Measurements from ENCODE around the gene YWHAH. TPM values are rescaled to one million over a fixed set of nuclear protein-coding genes. Genes with fewer than 3 reads are reported as not detected.

Gene YWHAH
- total RNA-seq, 4 donors from 2014 or later: 58.8 to 76.9 (median 75.2) TPM

DNA sequence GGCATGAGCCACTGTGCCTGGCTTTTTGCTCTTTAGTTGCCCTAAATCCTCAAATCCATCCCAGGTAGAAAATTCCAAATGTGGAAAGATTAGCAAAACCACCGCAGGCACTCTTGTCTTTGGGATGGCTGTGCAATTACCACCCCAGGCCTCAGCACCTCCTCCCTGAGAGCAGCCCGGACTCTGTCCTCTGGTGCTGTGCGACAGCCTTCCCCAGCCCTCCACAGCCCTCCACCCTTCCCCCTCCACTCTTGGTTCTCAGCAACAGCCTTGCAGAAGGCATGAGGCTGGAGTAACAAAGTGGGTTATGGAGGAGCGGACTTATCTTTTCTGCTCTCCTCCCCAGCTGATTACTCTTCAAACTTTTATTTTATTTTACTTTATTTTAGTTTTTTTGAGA, 44.7 kb upstream of the YWHAH start:
- no peak for DNase-seq
- Histone ChIP-seq H3K4me3 (no peak overlapping the region), H3K36me3 (peaks cover 0 to 63% (median 0%) of the 10 kb centered on the region in 3 donors), H3K27ac (no peak overlapping the region), H3K9me3 (no peaks in the 10 kb centered on the region), H3K4me1 (no peaks in the 10 kb centered on the region), H3K27me3 (no peaks in the 10 kb centered on the region)
- TF ChIP-seq POLR2A (IDR thresholded peaks at IDR 0.05) (no peak), CTCF (IDR thresholded peaks at IDR 0.05) (no peak)

- H3K9me3 ChIP-seq: no peaks in the 10 kb centered on the region
- H3K27me3 ChIP-seq: no peaks in the 10 kb centered on the region
- no peak overlapping the region for H3K27ac ChIP-seq
- DNase-seq: no peak
- H3K36me3 ChIP-seq: peaks cover 0 to 63% (median 0%) of the 10 kb centered on the region in 3 donors
- no peaks in the 10 kb centered on the region for H3K4me1 ChIP-seq
- no peak for TF ChIP-seq CTCF (IDR thresholded peaks at IDR 0.05)
- no peak for TF ChIP-seq POLR2A (IDR thresholded peaks at IDR 0.05)
- H3K4me3 ChIP-seq: no peak overlapping the region
Observed at GRCh38 chr22:31901388-31902137, 42.8 kb upstream of the YWHAH start.

DNA sequence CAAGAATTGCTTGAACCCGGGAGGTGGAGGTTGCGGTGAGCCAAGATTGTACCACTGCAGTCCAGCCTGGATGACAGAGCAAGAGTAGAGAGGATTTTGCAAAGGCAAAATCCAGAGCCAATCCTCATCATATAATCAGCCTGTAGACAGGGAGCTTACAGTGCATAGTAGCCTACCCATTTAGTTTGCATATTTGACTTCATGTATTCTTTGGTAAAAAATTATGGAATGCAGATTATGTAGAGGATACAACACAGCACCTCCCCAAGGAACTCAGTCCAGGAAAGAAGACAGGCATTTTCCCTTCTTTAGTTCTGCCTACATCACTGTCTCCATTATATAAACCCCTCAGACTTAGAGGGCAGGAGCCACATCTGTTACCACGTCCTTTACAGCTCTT, 39.7 kb upstream of the YWHAH start:
- no peaks in the 10 kb centered on the region for H3K4me1 ChIP-seq
- no peaks in the 10 kb centered on the region for H3K27me3 ChIP-seq
- no peak overlapping the region for H3K27ac ChIP-seq
- H3K9me3 ChIP-seq: no peaks in the 10 kb centered on the region
- no peak overlapping the region for H3K4me3 ChIP-seq
- no peak for DNase-seq
- H3K36me3 ChIP-seq: peaks cover 0 to 56% (median 0%) of the 10 kb centered on the region in 3 donors
- TF ChIP-seq CTCF (IDR thresholded peaks at IDR 0.05) (no peak), POLR2A (IDR thresholded peaks at IDR 0.05) (no peak)

- H3K27ac ChIP-seq: no peak overlapping the region
- H3K27me3 ChIP-seq: no peaks in the 10 kb centered on the region
- no peak for TF ChIP-seq POLR2A (IDR thresholded peaks at IDR 0.05)
- H3K4me1 ChIP-seq: no peaks in the 10 kb centered on the region
- H3K36me3 ChIP-seq: peaks cover 0 to 56% (median 0%) of the 10 kb centered on the region in 3 donors
- no peak for DNase-seq
- no peaks in the 10 kb centered on the region for H3K9me3 ChIP-seq
- H3K4me3 ChIP-seq: no peak overlapping the region
Observed at GRCh38 chr22:31905356-31905755, 39.0 kb upstream of the YWHAH start.

- Histone ChIP-seq H3K27me3 (no peaks in the 10 kb centered on the region), H3K36me3 (peaks cover 0 to 60% (median 0%) of the 10 kb centered on the region in 3 donors), H3K9me3 (no peaks in the 10 kb centered on the region), H3K4me1 (no peaks in the 10 kb centered on the region), H3K27ac (no peak overlapping the region), H3K4me3 (no peak overlapping the region)
- TF ChIP-seq POLR2A (IDR thresholded peaks at IDR 0.05): no peak
- no peak for TF ChIP-seq CTCF (IDR thresholded peaks at IDR 0.05)
- no peak for DNase-seq
Observed at GRCh38 chr22:31906086-31906485, 38.2 kb upstream of the YWHAH start.

GRCh38 chr22:31906569-31906968, 37.8 kb upstream of the YWHAH start:
- Histone ChIP-seq H3K27me3 (no peaks in the 10 kb centered on the region), H3K27ac (no peak overlapping the region), H3K4me1 (no peaks in the 10 kb centered on the region), H3K36me3 (peaks cover 0 to 60% (median 0%) of the 10 kb centered on the region in 3 donors), H3K4me3 (no peak overlapping the region), H3K9me3 (no peaks in the 10 kb centered on the region)
- no peak for TF ChIP-seq POLR2A (IDR thresholded peaks at IDR 0.05)
- no peak for DNase-seq

Measured in Peyer's patch (tissue), 4 donors.